Epithelial cell of esophagus (primary cell): Measurements from ENCODE around the gene SHISAL1.

Experiments used
- DNase-seq: peaks from one replicate; pipeline ENCODE4 v3.0.0; 2010; ENCODE audit warnings: low read depth
- H3K4me3 ChIP-seq: 2 replicates; pipeline ENCODE4 v1.5.1; 2011; ENCODE audit warnings: mild to moderate bottlenecking, low read length, control low read depth
- TF ChIP-seq, protein P1 (sequence below): IDR thresholded peaks from 2 replicates; pipeline ENCODE4 v1.5.1; 2011; ENCODE audit warnings: low read depth, mild to moderate bottlenecking, low read length, control low read depth, inconsistent platforms; ENCODE audit not compliant: insufficient read depth; ENCODE audit errors: missing control alignments

SHISAL1 gene

DNA sequence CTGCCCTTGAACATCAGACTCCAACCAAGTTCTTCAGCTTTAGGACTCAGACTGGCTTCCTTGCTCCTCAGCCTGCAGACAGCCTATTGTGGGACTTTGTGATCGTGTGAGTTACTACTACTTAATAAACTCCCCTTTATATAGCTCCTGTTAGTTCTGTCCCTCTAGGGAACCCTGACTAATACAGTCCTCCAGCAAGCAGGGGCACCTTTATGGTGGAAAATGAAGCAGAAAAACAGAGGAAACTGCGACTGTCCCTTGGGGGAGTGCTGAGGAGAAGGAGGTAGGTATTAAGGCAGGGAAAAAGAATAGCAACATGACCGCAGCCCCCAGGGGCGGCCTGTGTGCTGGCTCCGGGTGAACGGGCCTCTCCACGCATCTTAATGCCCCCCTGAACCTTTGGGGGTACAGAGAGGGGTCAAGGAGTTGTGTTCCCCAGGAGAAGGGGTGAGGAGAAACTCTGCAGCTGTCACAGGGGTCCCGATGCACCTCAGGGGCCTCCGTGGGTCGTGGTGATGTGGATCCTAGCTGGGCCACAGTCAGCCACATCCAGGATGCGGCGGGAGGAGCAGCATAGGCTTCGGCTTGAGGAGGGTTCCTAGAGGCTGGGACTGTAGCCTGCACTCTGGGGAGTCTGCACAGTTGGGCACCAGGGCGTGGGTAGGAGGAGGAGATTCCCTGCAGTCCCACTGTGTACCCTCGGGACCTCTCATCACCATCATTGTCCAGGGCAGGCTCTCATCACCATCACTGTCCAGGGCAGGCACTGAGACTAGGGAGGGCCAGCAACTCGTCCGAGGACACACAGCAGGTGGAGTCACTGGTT is 34.3 kb downstream of the SHISAL1 start:
- H3K4me3 ChIP-seq: no peak overlapping the region
- TF ChIP-seq, protein P1, sequence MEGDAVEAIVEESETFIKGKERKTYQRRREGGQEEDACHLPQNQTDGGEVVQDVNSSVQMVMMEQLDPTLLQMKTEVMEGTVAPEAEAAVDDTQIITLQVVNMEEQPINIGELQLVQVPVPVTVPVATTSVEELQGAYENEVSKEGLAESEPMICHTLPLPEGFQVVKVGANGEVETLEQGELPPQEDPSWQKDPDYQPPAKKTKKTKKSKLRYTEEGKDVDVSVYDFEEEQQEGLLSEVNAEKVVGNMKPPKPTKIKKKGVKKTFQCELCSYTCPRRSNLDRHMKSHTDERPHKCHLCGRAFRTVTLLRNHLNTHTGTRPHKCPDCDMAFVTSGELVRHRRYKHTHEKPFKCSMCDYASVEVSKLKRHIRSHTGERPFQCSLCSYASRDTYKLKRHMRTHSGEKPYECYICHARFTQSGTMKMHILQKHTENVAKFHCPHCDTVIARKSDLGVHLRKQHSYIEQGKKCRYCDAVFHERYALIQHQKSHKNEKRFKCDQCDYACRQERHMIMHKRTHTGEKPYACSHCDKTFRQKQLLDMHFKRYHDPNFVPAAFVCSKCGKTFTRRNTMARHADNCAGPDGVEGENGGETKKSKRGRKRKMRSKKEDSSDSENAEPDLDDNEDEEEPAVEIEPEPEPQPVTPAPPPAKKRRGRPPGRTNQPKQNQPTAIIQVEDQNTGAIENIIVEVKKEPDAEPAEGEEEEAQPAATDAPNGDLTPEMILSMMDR: no peak
- no peak for DNase-seq

DNA sequence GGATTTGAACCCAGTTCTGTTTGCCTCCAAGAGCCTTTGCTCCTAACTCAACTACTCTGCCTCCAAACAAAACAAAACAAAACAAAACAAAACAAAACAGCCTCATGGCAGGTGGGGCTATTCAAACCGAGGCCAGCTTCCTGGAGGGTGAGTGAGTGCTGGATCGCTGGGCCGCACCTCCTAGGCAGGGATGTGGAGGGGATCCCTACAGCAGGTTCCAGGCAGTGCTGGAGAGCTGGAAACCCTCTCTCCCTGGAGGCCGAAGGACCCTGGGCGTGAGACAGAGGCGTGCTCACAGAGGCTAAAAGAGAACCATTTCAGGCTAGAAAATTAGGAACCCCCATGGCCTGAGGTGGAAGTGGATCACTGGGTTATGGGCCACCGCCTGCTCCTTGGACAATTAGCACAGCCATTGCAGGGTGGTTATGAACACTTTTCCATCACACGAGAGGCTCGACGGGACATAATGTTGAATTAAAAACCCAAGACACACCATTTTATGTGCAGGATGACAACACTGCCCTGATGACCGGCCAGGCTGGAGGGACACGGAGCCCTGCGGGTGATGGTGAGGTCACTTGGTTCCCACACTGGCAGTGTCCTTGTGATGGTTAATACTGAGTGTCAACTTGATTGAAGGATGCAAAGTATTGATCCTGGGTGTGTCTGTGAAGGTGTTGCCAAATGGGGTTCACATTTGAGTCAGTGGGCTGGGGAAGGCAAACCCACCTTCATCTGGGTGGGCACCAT is 35.2 kb downstream of the SHISAL1 start:
- no peak overlapping the region for H3K4me3 ChIP-seq
- TF ChIP-seq, protein P1: no peak
- no peak for DNase-seq

GRCh38 chr22:44276706-44277356 is 35.9 kb downstream of the SHISAL1 start:
- H3K4me3 ChIP-seq: no peak overlapping the region
- DNase-seq: no peak
- TF ChIP-seq, protein P1: no peak

GRCh38 chr22:44276041-44276440 is 36.7 kb downstream of the SHISAL1 start:
- H3K4me3 ChIP-seq: no peak overlapping the region
- no peak for DNase-seq
- TF ChIP-seq, protein P1: no peak

DNA sequence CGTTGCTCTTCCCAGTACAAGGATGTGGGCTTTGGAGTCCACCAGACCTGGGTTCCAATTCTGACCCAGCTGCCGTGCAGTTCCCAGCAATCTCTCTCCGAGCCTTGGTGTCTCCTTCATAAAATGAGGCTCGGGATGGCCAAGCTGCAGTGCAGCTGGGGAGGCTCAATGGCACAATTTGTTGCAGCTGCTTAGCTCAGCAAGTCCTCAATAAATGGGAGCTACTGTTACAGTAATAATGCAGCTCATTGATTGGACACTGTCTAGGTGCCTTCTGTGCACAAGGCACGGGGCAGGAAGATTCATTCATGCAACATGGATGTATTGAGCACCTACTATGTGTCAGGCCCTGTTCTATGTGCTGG is 37.1 kb downstream of the SHISAL1 start:
- TF ChIP-seq, protein P1: no peak
- no peak for DNase-seq

DNA sequence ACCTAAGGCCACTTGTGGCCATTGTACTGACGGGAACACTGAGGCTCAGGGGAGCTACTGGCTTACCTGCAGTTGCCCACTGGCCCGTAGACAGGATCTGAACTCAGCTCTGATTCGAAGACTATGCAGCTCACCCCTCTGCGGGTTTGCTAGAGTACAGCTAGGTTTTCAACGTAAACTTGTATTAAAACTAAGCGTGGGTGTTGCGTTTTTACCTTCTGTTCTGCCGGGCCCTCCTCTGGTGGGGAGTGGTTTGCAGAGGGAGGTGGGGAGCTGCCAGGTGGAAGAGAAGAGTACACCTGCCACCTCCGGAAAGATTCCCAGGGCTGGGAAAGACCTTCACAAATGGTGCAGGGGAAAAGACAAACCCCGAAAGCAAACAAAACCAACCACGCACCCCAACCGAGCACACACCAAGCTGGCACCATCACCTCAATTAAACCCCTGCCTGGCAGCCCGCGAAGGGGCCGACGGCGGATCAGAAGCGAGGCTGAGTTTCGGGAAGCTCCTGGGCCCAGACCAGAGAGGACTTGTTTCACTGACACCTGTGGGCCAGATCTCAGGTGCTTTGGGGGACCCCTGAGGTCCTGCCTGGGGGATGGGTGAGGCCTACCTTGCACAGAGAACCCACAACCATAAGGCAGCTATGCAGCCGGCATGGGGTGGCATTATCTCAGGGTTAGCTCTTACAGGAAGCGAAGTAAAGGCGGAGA is 37.7 kb downstream of the SHISAL1 start:
- no peak overlapping the region for H3K4me3 ChIP-seq
- no peak for DNase-seq
- TF ChIP-seq, protein P1: no peak

More for the DNA sequence above, 37.1 kb downstream of the SHISAL1 start:
- H3K4me3 ChIP-seq: no peak overlapping the region
